Transverse colon (tissue), 4 donors: Measurements from ENCODE around the gene TNRC18.

ENCODE experiments used
- CTCF ChIP-seq, 5 experiments: fragments of 200-600 bp in 3 of 5; fragments of 450-650 bp in 2 of 5; sonication (generic) in 3 of 5; IDR thresholded peaks; 1 replicate in 2 of 5; 2 replicates in 3 of 5; pipeline ENCODE4 v1.5.1; 2016 to 2017; ENCODE audit warnings: antibody characterized with exemption in 5 of 5, inconsistent platforms in 3 of 5, mild to moderate bottlenecking in 2 of 5, moderate library complexity in 1 of 5
- EP300 ChIP-seq: sonication (generic); formaldehyde crosslinking; IDR thresholded peaks from one replicate; pipeline ENCODE4 v1.6.1; 2017; ENCODE audit warnings: antibody characterized with exemption, low read depth
- POLR2A ChIP-seq: fragments of 450-650 bp; IDR thresholded peaks from one replicate; pipeline ENCODE4 v1.6.1; 2016; ENCODE audit warnings: antibody characterized with exemption, mild to moderate bottlenecking, moderate library complexity
- POLR2AphosphoS5 ChIP-seq, 3 donors: sonication (generic); formaldehyde crosslinking; IDR thresholded peaks; one replicate each; pipeline ENCODE4 v1.6.1; 2016; ENCODE audit warnings: antibody characterized with exemption in 3 of 3

GRCh38 chr7:5432691-5433090 is 9.1 kb upstream of the TNRC18 start:
- TF ChIP-seq EP300 (no peak), CTCF (IDR thresholded peaks at IDR 0.05) (no peak), POLR2A (no peak), POLR2AphosphoS5 (IDR thresholded peaks at IDR 0.05) (no peak)
